ENCODE data around the gene FAM151A. TPM values are rescaled to one million over a fixed set of nuclear protein-coding genes. Genes with fewer than 3 reads are reported as not detected.

FAM151A gene
- polyA plus RNA-seq, 1 donor = 2.8 TPM

GRCh38 chr1:54653036-54653435 lies 29.7 kb upstream of the FAM151A start:
- no peak overlapping the region for H3K4me3 ChIP-seq (ENCODE audit: low read length)

DNA sequence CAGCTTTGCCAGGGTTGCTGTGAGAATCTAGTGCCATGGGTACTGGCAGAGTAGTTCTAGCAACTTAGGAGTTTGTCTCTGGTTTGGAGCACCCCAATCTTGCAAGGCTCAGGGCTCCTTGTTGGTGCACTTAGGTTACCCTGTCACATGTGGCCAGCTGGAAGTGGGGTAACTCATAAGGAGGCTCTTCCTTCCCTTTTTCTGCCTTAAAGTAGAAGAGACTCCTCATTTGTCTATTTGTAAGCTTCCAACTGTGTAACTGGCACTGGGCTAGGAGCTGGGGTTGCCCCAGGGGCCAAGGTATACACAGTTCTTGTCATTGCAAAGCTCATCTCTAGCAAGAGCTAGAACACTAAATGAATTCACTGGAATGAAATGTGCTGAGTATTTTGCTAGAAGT lies 28.8 kb upstream of the FAM151A start:
- Histone ChIP-seq H3K9me3 (ENCODE audit: control insufficient read depth, low read depth, low read length) (no peaks in the 10 kb centered on the region), H3K36me3 (ENCODE audit: control insufficient read depth, insufficient read depth, low read length) (no peaks in the 10 kb centered on the region), H3K4me3 (ENCODE audit: low read length) (no peak overlapping the region), H3K4me1 (ENCODE audit: control insufficient read depth, insufficient read depth, low read length) (peaks cover 53% of the 10 kb centered on the region), H3K27ac (ENCODE audit: low read length) (no peak overlapping the region), H3K27me3 (ENCODE audit: control insufficient read depth, insufficient read depth, low read length) (no peaks in the 10 kb centered on the region)
- no peak for DNase-seq

More at GRCh38 chr1:54653036-54653435, 29.7 kb upstream of the FAM151A start:
- Histone ChIP-seq H3K4me1 (ENCODE audit: control insufficient read depth, insufficient read depth, low read length) (peaks cover 53% of the 10 kb centered on the region), H3K9me3 (ENCODE audit: control insufficient read depth, low read depth, low read length) (no peaks in the 10 kb centered on the region), H3K27me3 (ENCODE audit: control insufficient read depth, insufficient read depth, low read length) (no peaks in the 10 kb centered on the region), H3K27ac (ENCODE audit: low read length) (no peak overlapping the region), H3K36me3 (ENCODE audit: control insufficient read depth, insufficient read depth, low read length) (no peaks in the 10 kb centered on the region)
- no peak for DNase-seq
- WGBS (ENCODE audit: insufficient coverage, low lambda C conversion rate) = no CpG with 5 or more reads among the region's 4 CpGs

GRCh38 chr1:54651608-54652007 lies 28.3 kb upstream of the FAM151A start:
- no peak overlapping the region for H3K4me3 ChIP-seq (ENCODE audit: low read length)
- peak overlapping the region; percentile 43 for H3K27ac ChIP-seq (ENCODE audit: low read length)
- DNase-seq = peak in 1 of 2 donors; percentile 40
- H3K27me3 ChIP-seq (ENCODE audit: control insufficient read depth, insufficient read depth, low read length) = no peaks in the 10 kb centered on the region
- H3K9me3 ChIP-seq (ENCODE audit: control insufficient read depth, low read depth, low read length) = no peaks in the 10 kb centered on the region
- peaks cover 53% of the 10 kb centered on the region for H3K4me1 ChIP-seq (ENCODE audit: control insufficient read depth, insufficient read depth, low read length)
- no CpG with 5 or more reads among the region's 3 CpGs for WGBS (ENCODE audit: insufficient coverage, low lambda C conversion rate)
- no peaks in the 10 kb centered on the region for H3K36me3 ChIP-seq (ENCODE audit: control insufficient read depth, insufficient read depth, low read length)

DNA sequence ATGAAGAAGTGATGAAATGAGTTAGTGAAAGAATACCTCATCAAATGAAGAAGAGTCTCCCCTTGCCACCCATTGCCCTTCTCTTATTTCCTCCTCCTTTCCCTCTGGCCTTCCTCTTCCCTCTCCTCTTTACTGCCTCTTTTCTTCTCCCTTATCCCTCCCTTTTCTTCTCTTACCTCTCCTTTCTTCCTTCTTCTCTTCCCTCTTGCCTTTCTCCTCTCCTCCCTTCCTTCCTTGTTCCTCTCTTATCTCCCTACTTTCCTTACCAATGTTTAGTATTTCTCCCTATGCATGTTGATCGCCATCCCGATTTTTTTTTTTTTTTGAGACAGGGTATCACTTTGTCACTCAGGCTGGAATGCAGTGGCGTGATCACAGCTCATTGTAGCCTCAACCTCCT lies 27.1 kb upstream of the FAM151A start:
- Histone ChIP-seq H3K9me3 (ENCODE audit: control insufficient read depth, low read depth, low read length) (no peaks in the 10 kb centered on the region), H3K27me3 (ENCODE audit: control insufficient read depth, insufficient read depth, low read length) (no peaks in the 10 kb centered on the region), H3K4me3 (ENCODE audit: low read length) (no peak overlapping the region), H3K4me1 (ENCODE audit: control insufficient read depth, insufficient read depth, low read length) (peaks cover 53% of the 10 kb centered on the region), H3K27ac (ENCODE audit: low read length) (peak overlapping the region; percentile 85), H3K36me3 (ENCODE audit: control insufficient read depth, insufficient read depth, low read length) (no peaks in the 10 kb centered on the region)
- no peak for DNase-seq
- no CpG with 5 or more reads among the region's 3 CpGs for WGBS (ENCODE audit: insufficient coverage, low lambda C conversion rate)

DNA sequence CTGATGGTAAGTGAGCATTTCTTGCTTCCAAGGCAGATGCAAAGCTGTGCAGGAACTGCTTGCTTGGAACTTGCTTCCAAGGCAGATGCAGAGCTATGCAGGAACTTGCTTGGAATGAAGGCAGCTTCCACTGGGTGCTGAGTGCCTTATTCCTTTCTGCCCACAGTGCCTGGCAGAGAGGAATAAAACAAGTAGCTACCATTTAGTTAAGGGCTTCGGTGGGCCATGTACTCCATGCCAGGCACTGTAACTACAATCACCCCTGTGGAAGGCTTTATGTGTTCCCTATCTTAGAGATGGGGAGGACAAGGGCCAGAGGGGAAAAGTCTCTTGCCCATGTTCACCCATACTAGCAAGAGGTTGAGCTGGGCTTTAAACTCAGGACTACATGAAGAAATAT lies 26.6 kb upstream of the FAM151A start:
- no peaks in the 10 kb centered on the region for H3K27me3 ChIP-seq (ENCODE audit: control insufficient read depth, insufficient read depth, low read length)
- peaks cover 53% of the 10 kb centered on the region for H3K4me1 ChIP-seq (ENCODE audit: control insufficient read depth, insufficient read depth, low read length)
- DNase-seq = no peak
- H3K4me3 ChIP-seq (ENCODE audit: low read length) = no peak overlapping the region
- H3K9me3 ChIP-seq (ENCODE audit: control insufficient read depth, low read depth, low read length) = no peaks in the 10 kb centered on the region
- no CpG with 5 or more reads among the region's 1 CpG for WGBS (ENCODE audit: insufficient coverage, low lambda C conversion rate)
- peak overlapping the region; percentile 85 for H3K27ac ChIP-seq (ENCODE audit: low read length)
- H3K36me3 ChIP-seq (ENCODE audit: control insufficient read depth, insufficient read depth, low read length) = no peaks in the 10 kb centered on the region

DNA sequence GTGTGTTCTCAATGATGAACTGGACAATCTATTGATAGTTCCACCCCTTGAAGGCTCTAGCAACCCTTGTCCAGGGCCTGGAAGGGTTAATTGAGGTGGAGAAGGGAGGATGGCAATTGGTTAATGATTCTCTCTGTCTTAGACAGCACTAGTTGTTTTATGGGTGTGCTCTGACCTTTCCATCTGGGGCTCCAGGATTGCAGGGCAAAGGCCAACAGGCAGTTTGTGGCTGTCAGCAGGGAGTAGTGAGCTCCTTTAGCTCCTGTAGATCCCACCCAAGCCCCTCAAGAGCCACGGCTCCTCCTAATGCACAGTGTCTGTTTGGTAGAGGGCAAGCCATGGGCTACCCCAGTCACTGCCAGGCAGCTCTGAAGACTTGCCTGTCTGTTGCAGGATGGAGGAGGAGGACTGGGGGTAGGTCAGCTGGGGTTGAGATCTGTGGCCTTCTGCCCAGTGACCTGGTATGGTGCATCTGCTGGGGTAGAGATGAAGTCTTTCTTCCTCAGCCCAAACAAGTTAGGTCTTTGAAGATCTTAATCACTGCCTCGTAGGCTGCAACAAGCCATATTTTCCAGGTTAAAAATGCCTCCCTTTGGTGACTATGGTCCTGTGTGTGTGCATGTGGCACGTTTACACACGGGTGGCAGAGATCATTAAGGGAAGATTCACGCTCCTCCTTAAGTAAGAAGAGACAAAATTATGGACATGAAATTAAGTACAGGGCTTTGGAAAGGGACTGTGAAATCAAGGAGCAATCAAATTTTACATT lies 26.0 kb upstream of the FAM151A start:
- Histone ChIP-seq H3K27me3 (ENCODE audit: control insufficient read depth, insufficient read depth, low read length) (no peaks in the 10 kb centered on the region), H3K36me3 (ENCODE audit: control insufficient read depth, insufficient read depth, low read length) (no peaks in the 10 kb centered on the region), H3K4me1 (ENCODE audit: control insufficient read depth, insufficient read depth, low read length) (peaks cover 53% of the 10 kb centered on the region), H3K4me3 (ENCODE audit: low read length) (no peak overlapping the region), H3K9me3 (ENCODE audit: control insufficient read depth, low read depth, low read length) (peaks cover 4% of the 10 kb centered on the region), H3K27ac (ENCODE audit: low read length) (peak overlapping the region; percentile 85)
- WGBS (ENCODE audit: insufficient coverage, low lambda C conversion rate) = no CpG with 5 or more reads among the region's 5 CpGs
- peak; percentile 82 to 90 for DNase-seq

DNA sequence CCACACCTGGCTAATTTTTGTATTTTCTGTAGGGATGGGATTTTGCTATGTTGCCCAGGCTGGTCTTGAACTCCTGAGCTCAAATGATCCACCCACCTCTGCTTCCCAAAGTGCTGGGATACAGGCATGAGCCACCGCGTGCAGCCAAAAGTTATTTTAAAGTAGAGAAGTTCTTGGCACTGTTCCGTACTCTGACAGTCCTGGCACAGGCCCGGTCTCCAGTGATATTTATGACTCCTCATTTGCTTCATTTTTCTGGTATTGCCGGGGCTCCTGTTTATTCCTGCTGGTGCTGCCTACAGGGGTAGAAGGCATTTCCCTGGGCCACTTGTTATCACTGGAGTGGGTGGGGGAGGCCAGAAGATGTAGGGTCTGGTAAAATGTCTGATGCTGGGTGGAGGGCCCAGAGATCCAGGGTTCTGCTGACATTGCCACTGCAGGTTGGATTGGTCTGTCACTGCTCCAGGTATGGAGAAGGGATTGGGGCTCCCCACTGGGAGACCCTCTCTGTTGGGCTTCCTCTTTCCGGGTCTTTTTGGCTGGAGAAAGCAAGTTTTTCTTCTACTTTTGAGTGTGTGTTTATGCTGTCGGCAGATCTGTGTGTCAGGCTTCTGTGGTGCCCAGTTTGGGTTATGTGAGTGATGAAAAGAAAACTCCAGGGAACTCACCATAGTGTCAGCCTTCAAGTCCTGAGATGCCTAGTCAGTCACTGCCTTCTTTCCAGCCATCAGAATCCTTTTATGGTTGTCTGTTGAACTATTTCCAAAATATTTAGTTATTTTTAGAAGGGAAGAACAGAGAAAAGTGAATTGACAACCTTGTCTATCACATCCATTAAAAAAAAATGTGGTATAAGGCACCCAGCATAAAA lies 22.7 kb upstream of the FAM151A start:
- Histone ChIP-seq H3K36me3 (ENCODE audit: control insufficient read depth, insufficient read depth, low read length) (no peaks in the 10 kb centered on the region), H3K4me3 (ENCODE audit: low read length) (no peak overlapping the region), H3K9me3 (ENCODE audit: control insufficient read depth, low read depth, low read length) (peaks cover 16% of the 10 kb centered on the region), H3K27me3 (ENCODE audit: control insufficient read depth, insufficient read depth, low read length) (no peaks in the 10 kb centered on the region), H3K27ac (ENCODE audit: low read length) (no peak overlapping the region), H3K4me1 (ENCODE audit: control insufficient read depth, insufficient read depth, low read length) (peaks cover 39% of the 10 kb centered on the region)
- no peak for DNase-seq
- WGBS (ENCODE audit: insufficient coverage, low lambda C conversion rate) = no CpG with 5 or more reads among the region's 7 CpGs

- DNase-seq = no peak
- no peak overlapping the region for H3K4me3 ChIP-seq (ENCODE audit: low read length)
- peaks cover 36% of the 10 kb centered on the region for H3K4me1 ChIP-seq (ENCODE audit: control insufficient read depth, insufficient read depth, low read length)
- H3K27me3 ChIP-seq (ENCODE audit: control insufficient read depth, insufficient read depth, low read length) = no peaks in the 10 kb centered on the region
- H3K9me3 ChIP-seq (ENCODE audit: control insufficient read depth, low read depth, low read length) = peaks cover 16% of the 10 kb centered on the region
- H3K27ac ChIP-seq (ENCODE audit: low read length) = no peak overlapping the region
- H3K36me3 ChIP-seq (ENCODE audit: control insufficient read depth, insufficient read depth, low read length) = no peaks in the 10 kb centered on the region
Observed at GRCh38 chr1:54643736-54644135, 20.4 kb upstream of the FAM151A start.

GRCh38 chr1:54640863-54641836 lies 17.8 kb upstream of the FAM151A start, which contains the start of gene MROH7:
Gene MROH7 (plus strand): TSS chr1:54641786. CDS start chr1:54652927, 11,141 bp downstream.
- Histone ChIP-seq H3K4me1 (ENCODE audit: control insufficient read depth, insufficient read depth, low read length) (peaks cover 32% of the 10 kb centered on the region), H3K4me3 (ENCODE audit: low read length) (no peak within 1 kb of the TSS), H3K9me3 (ENCODE audit: control insufficient read depth, low read depth, low read length) (peaks cover 16% of the 10 kb centered on the region), H3K27ac (ENCODE audit: low read length) (peak within 1 kb of the TSS; percentile 79), H3K36me3 (ENCODE audit: control insufficient read depth, insufficient read depth, low read length) (no peaks in the 10 kb centered on the region), H3K27me3 (ENCODE audit: control insufficient read depth, insufficient read depth, low read length) (no peaks in the 10 kb centered on the region)
- DNase-seq = peak; percentile 55 to 62
- no CpG with 5 or more reads among the region's 8 CpGs for WGBS (ENCODE audit: insufficient coverage, low lambda C conversion rate)

- Histone ChIP-seq H3K27me3 (ENCODE audit: control insufficient read depth, insufficient read depth, low read length) (no peaks in the 10 kb centered on the region), H3K36me3 (ENCODE audit: control insufficient read depth, insufficient read depth, low read length) (peaks cover 4% of the 10 kb centered on the region), H3K4me3 (ENCODE audit: low read length) (no peak overlapping the region), H3K9me3 (ENCODE audit: control insufficient read depth, low read depth, low read length) (peaks cover 16% of the 10 kb centered on the region), H3K27ac (ENCODE audit: low read length) (peak overlapping the region; percentile 79), H3K4me1 (ENCODE audit: control insufficient read depth, insufficient read depth, low read length) (peaks cover 32% of the 10 kb centered on the region)
- 25% methylated on average over 2 of the region's 4 CpGs for WGBS (ENCODE audit: insufficient coverage, low lambda C conversion rate)
- peak in 1 of 2 donors; percentile 27 for DNase-seq
Observed at GRCh38 chr1:54640361-54640760, 17.0 kb upstream of the FAM151A start.

All from large intestine (tissue), 3 donors.